Neutrophil (primary cell): ENCODE results near the gene CABCOCO1.
"Not testable (repeated sequence)": the region's sequence is repeated elsewhere in the genome, so short reads cannot be mapped to it uniquely, and the experiment has no call there.

ENCODE experiments used
- H3K27ac ChIP-seq: fragments of 200-600 bp; sonication (generic); 2 replicates; pipeline ENCODE4 v1.5.1; 2016; ENCODE audit warnings: mild to moderate bottlenecking, moderate library complexity
- H3K27me3 ChIP-seq: fragments of 200-600 bp; sonication (generic); 2 replicates; pipeline ENCODE4 v1.6.0; 2016; ENCODE audit warnings: mild to moderate bottlenecking
- H3K36me3 ChIP-seq: fragments of 200-600 bp; sonication (generic); 2 replicates; pipeline ENCODE4 v1.5.1; 2017
- H3K4me1 ChIP-seq, 2 experiments: fragments of 200-600 bp in 1 of 2; sonication (generic) in 1 of 2; 1 replicate in 1 of 2; 2 replicates in 1 of 2; pipeline versions ENCODE4 v1.5.1 to v1.6.1; 2013 to 2016; ENCODE audit warnings: low read depth in 1 of 2, low read length in 1 of 2, mild to moderate bottlenecking in 1 of 2, moderate library complexity in 1 of 2; ENCODE audit not compliant: control insufficient read depth in 1 of 2, insufficient read depth in 1 of 2
- H3K4me3 ChIP-seq, 2 experiments: fragments of 200-600 bp in 1 of 2; sonication (generic) in 1 of 2; 1 replicate in 1 of 2; 2 replicates in 1 of 2; pipeline ENCODE4 v1.5.1; 2013 to 2016; ENCODE audit warnings: low read depth in 1 of 2, low read length in 1 of 2, mild to moderate bottlenecking in 1 of 2, moderate library complexity in 1 of 2
- H3K9me3 ChIP-seq: fragments of 200-600 bp; sonication (generic); 2 replicates; pipeline ENCODE4 v1.5.1; 2016
- CTCF ChIP-seq: fragments of 200-600 bp; sonication (generic); IDR thresholded peaks from 2 replicates; pipeline ENCODE4 v1.5.1; 2016; ENCODE audit warnings: antibody characterized with exemption

The CABCOCO1 gene

DNA sequence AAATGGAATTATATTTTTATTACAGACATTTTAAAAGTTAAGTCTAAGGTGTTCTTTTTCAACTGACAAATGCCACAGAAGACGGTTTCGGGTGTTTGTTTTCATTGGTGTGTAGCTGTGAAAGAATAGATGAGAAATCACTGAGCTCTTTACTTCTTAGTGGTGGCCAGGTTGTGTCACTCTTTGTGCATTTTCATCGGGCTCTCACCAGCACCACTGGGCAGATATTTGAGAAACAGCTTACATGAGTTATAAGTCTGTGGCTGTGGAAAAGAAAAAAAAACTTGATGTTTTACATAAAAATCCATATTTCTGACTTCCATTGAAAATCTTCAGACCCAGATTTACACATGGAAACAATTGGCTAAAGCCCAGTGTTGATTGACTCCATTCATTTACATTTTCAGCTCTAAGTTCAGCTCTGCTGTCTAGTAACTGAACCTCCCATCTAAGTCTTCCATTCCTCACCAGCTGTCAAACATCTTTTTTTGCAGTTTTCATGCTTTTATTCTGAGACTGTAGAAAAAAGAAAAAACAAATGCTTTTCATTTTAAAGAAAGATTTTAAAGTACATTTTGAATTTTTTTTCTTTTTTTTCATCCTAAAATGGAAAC lies 22.3 kb downstream of the CABCOCO1 start:
- H3K4me3 ChIP-seq = no peak overlapping the region
- TF ChIP-seq CTCF = no peak
- H3K36me3 ChIP-seq = no peaks in the 10 kb centered on the region
- no peaks in the 10 kb centered on the region for H3K9me3 ChIP-seq
- no peaks in the 10 kb centered on the region for H3K4me1 ChIP-seq
- no peak overlapping the region for H3K27ac ChIP-seq
- H3K27me3 ChIP-seq = no peaks in the 10 kb centered on the region

DNA sequence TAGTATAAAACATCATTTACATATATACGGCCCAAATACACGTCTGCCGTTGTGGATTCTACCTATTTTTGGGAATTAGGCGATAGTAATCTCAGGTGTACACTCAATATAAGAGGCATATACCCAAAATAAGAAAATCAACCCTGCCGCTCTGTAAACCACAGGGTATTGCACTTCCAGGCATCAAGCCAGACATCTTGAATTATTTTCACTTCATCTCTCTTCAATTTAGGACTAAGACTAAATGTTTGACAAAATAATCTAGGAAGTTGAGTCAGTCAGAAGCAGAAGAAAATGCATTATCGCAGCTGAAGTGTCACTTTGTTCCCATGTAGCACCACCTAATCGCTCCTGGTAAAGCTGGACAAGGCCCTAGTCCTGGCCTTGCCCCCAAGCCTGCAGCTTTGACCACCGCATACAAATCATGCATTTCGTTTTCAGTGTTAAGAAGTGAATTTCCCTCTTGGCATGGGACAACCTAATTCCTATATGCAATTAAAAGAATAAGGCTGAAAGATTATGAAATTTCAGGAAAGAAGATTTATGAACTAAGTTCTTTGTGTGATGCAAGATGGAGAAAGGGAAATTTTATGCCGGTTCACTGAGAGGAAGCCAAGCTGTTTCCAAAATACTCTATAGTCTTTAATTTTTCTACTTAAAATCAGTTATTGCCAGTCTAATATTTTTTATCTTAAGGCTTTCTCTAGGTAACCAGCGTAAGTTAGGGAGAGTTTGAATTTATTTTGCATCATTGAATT lies 26.0 kb downstream of the CABCOCO1 start:
- Histone ChIP-seq H3K27ac (no peak overlapping the region), H3K4me1 (no peaks in the 10 kb centered on the region), H3K9me3 (no peaks in the 10 kb centered on the region), H3K4me3 (no peak overlapping the region), H3K36me3 (no peaks in the 10 kb centered on the region), H3K27me3 (no peaks in the 10 kb centered on the region)
- TF ChIP-seq CTCF = no peak

- H3K9me3 ChIP-seq, H3K27me3 ChIP-seq, H3K27ac ChIP-seq, H3K36me3 ChIP-seq, H3K4me3 ChIP-seq, H3K4me1 ChIP-seq: not testable (repeated sequence)
Observed at GRCh38 chr10:61691667-61692066, 28.9 kb downstream of the CABCOCO1 start.

GRCh38 chr10:61692447-61693010 lies 29.8 kb downstream of the CABCOCO1 start:
- Histone ChIP-seq H3K36me3 (no peaks in the 10 kb centered on the region), H3K27ac (no peak overlapping the region), H3K27me3 (no peaks in the 10 kb centered on the region), H3K4me1 (no peaks in the 10 kb centered on the region), H3K9me3 (no peaks in the 10 kb centered on the region), H3K4me3 (no peak overlapping the region)
- no peak for TF ChIP-seq CTCF

DNA sequence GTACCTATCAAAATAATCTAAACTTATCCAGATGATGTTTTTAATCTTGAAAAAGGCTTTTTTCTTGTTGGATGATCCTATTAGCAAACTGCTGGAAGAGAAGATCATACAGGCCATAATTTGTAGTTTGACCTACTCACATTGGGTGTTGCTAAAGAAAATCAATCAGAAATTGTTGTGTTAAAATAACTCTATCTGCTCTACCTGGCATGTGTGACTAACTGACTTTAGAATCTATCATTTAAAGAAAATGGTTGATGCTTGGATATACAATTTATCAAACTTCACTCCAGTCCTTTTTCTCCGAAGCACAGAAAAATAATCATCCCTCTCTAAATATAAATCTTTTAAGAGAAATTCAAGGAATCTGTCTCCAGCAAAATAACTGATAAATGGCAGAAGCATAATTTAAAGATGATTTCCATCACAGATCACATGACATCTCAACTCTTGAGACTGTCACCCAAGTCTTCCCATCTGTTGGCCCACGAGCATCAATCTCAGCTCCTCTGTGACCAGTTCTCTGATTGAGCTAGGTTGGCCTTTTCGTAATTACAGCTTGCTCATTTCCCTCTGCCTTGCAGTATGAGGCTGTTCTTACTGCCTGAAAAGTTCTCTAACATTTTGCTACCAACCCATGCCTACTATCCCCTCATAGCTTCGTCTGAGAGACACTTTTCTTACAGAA lies 36.4 kb downstream of the CABCOCO1 start:
- Histone ChIP-seq H3K36me3 (no peaks in the 10 kb centered on the region), H3K27me3 (no peaks in the 10 kb centered on the region), H3K4me3 (no peak overlapping the region), H3K4me1 (no peaks in the 10 kb centered on the region), H3K9me3 (no peaks in the 10 kb centered on the region), H3K27ac (no peak overlapping the region)
- TF ChIP-seq CTCF = no peak
